NB4 (cell line): ENCODE data around the gene CPA3.

Experiments
- DNase-seq: peaks from one replicate; pipeline ENCODE4 v3.0.0; 2010; ENCODE audit warnings: low read depth
- H3K4me3 ChIP-seq: one replicate; pipeline ENCODE4 v1.5.1; 2011; ENCODE audit warnings: mild to moderate bottlenecking, low read depth, low read length, moderate library complexity
- MYC ChIP-seq: IDR thresholded peaks from 2 replicates; pipeline ENCODE4 v1.6.1; 2011; ENCODE audit warnings: low read depth, low read length
- POLR2A ChIP-seq: IDR thresholded peaks from 2 replicates; pipeline ENCODE4 v1.6.1; 2011; ENCODE audit warnings: mild to moderate bottlenecking; ENCODE audit not compliant: insufficient read length; ENCODE audit errors: extremely low read depth
- TF ChIP-seq, protein P1 (sequence below): IDR thresholded peaks from 2 replicates; pipeline ENCODE4 v1.6.1; 2011; ENCODE audit warnings: low read depth, low read length
- TF ChIP-seq, protein P2 (sequence below): IDR thresholded peaks from one replicate; pipeline ENCODE4 v1.5.1; 2012; ENCODE audit warnings: low read depth, low read length

CPA3 gene

DNA sequence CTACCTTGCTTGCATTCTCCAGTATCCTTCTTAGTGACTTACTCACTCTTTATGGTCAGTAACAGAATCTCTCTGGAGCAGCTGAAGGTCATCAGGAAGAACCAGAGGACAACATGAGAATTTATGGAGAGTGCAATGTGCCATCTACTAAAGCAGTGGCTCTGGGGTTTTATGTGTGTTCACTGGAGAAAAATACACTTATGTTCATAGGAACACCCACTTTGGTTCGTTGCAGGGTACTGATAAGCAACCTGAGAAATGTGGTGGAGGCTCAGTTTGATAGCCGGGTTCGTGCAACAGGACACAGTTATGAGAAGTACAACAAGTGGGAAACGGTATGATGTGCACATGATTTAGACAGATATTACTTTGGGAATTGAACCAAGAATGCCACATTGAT, 24.6 kb upstream of the CPA3 start:
- H3K4me3 ChIP-seq = no peak overlapping the region
- DNase-seq = no peak
- no peak for TF ChIP-seq MYC
- TF ChIP-seq POLR2A = no peak
- TF ChIP-seq, protein P1, sequence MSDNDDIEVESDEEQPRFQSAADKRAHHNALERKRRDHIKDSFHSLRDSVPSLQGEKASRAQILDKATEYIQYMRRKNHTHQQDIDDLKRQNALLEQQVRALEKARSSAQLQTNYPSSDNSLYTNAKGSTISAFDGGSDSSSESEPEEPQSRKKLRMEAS = no peak

DNA sequence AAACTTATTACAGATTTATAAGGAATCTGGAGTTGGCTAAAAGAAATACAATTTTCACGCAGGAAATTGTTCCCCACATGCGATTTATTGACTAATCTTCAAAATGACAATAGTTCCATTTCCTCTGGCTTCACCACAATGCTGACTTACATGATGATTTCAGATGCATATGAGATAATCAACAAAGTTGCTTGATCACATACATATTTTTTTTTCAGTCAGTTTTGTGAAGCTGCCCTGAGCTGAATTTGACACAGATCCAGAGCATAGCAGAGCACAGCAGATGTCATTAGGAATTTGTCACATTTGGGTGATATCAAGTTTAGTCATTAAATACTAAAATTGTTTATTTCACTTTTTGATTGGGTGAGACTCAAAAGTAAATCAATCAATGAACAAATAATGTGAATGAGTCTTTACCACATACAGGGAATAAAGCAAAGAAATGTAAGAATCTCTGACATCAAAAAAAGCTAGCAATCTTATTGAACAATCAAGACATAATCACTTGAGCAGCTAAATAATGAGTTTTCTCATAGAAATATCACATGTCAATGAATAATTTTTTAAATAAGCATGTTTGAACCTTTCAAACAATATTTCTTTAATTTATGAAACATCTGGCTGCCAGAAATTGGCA, 19.2 kb upstream of the CPA3 start:
- no peak overlapping the region for H3K4me3 ChIP-seq
- TF ChIP-seq, protein P2, sequence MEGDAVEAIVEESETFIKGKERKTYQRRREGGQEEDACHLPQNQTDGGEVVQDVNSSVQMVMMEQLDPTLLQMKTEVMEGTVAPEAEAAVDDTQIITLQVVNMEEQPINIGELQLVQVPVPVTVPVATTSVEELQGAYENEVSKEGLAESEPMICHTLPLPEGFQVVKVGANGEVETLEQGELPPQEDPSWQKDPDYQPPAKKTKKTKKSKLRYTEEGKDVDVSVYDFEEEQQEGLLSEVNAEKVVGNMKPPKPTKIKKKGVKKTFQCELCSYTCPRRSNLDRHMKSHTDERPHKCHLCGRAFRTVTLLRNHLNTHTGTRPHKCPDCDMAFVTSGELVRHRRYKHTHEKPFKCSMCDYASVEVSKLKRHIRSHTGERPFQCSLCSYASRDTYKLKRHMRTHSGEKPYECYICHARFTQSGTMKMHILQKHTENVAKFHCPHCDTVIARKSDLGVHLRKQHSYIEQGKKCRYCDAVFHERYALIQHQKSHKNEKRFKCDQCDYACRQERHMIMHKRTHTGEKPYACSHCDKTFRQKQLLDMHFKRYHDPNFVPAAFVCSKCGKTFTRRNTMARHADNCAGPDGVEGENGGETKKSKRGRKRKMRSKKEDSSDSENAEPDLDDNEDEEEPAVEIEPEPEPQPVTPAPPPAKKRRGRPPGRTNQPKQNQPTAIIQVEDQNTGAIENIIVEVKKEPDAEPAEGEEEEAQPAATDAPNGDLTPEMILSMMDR = no peak
- TF ChIP-seq, protein P1 = no peak
- TF ChIP-seq MYC (no peak), POLR2A (no peak)
- DNase-seq = no peak

DNA sequence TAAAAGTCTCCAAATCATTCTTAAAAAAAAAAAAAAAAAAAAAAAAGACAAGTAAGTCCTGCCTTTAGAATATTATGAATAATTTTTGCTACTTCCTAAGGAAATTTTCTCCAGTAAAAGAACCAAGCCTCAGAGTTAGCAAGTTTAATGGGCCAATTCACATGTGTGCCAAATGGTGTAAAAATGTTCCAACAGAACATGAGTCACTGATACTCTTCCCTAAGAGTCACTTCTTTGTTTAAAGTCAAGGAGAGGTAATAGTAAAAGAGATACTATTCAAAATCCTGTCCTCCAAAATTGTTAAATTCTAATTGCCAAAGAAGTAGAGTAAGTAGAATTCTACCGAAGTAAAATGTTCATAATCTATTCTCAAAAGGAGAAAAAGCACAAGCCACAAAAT, 17.7 kb upstream of the CPA3 start:
- TF ChIP-seq, protein P2 = no peak
- no peak for TF ChIP-seq MYC
- TF ChIP-seq, protein P1 = no peak
- TF ChIP-seq POLR2A = no peak
- no peak for DNase-seq

DNA sequence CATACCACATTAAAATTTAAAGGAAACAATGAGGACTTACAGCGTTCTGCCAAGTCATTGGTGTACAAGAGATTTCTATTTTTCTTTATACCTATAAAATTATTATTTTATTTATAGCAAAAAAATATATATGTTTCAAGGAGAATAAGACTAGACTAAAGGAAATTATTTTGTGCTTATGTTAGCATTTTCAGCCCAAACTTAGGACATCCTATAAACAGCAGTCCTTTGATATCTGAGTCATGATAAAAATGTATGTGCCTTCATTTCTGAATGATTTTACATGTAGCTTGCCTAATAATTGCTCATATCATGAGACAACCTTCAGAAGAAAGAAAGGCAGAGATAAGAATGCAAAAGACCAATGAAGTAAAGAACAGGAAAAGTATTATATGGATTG, 16.7 kb upstream of the CPA3 start:
- TF ChIP-seq MYC = no peak
- no peak for TF ChIP-seq POLR2A
- TF ChIP-seq, protein P2 = no peak
- TF ChIP-seq, protein P1 = no peak
- no peak for DNase-seq
- no peak overlapping the region for H3K4me3 ChIP-seq

More for the DNA sequence above, 17.7 kb upstream of the CPA3 start:
- no peak overlapping the region for H3K4me3 ChIP-seq

DNA sequence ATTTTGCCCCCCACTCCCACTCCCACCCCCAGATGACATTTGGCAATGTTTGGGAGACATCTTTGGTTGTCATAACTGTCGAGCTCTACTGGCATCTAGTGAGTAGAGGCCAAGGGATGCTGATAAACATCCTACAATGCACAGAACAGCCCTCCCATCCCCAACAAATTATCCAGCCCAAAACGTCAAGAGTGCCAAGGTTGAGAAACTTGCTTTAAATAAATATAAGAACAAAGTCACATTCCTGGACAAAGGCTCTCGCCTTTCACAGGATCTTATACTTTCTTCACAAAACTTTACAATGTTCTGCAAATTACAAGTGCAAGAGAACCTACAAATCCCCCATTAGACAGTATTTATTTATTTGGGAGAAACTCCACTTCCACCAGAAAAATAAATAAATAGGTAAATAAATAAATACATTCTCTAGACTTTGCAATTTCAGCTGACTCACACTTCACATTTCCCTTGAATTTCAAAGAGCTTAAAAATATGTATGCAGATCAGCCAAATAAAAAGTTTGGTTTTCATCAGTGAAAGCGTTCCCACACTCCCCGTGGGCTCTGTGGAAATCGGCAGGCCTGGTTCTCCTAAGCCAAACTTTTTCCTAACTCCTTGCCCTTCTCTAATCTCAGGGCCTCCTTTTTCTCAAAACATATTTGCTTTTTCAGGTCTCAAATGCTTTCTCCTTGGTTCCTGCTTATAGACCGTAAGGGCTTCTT, 12.7 kb upstream of the CPA3 start:
- no peak overlapping the region for H3K4me3 ChIP-seq
- TF ChIP-seq, protein P1 = no peak
- no peak for TF ChIP-seq POLR2A
- TF ChIP-seq, protein P2 = no peak
- DNase-seq = no peak

DNA sequence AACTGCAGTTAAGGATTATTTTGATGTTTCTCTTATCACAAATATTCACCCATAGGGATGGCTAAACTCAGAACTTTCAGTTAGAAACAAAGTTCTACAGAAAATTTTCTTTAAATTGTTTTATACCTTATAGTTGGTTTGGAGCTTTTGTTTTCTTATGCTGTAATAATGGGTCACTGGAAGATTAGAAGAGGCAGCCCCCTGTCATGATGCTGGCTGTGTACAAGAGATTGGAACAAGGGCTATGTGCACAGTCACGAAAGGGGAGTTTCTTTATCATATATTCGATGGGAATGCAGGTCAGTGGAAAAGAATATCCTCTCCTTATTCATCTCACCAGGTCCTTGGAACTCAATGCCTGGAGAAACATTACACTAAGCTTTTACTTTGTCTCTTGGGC, 12.0 kb upstream of the CPA3 start:
- TF ChIP-seq MYC (no peak), POLR2A (no peak)
- TF ChIP-seq, protein P2 = no peak
- TF ChIP-seq, protein P1 = no peak
- no peak for DNase-seq
- no peak overlapping the region for H3K4me3 ChIP-seq
